ENCODE data around the gene BCAS3.
A peak's percentile ranks its signal among the peaks of the same experiment; 100 is the strongest.

BCAS3 gene

GRCh38 chr17:61378658-61379456 lies 701.2 kb downstream of the BCAS3 start:
- DNase-seq: no peak

- DNase-seq: no peak
Measured at GRCh38 chr17:61379457-61380216, 702.0 kb downstream of the BCAS3 start.

DNA sequence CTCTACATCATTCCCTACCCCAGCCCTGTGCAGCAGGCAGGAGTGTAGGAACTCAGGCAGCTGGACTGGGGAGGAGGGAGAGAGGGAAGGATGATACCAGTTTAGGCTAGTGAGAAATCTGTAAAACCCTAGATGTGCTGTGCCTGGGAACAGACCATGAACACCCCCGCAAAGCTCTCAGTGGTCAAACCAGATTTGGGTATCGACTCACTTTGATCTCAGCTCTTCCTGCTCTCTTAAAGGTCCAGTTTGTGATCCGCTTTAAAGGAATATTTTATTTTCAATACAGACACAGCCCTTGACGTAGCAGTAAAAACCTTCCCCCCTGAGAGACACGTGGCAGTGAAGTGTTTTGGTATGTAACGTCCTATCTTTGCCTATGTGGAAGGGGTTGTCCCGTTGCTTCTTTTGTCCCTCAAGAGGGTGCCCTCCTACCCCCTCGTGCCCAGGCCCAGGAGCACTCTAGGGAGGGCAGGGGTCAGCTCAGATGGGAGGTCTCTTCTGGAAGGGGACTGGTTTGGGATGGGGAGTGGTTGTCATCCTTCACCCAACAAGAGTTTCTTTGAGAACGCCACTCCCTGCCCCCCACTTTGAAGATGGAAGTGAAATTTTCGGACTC lies 702.7 kb downstream of the BCAS3 start:
- no peak for DNase-seq

DNA sequence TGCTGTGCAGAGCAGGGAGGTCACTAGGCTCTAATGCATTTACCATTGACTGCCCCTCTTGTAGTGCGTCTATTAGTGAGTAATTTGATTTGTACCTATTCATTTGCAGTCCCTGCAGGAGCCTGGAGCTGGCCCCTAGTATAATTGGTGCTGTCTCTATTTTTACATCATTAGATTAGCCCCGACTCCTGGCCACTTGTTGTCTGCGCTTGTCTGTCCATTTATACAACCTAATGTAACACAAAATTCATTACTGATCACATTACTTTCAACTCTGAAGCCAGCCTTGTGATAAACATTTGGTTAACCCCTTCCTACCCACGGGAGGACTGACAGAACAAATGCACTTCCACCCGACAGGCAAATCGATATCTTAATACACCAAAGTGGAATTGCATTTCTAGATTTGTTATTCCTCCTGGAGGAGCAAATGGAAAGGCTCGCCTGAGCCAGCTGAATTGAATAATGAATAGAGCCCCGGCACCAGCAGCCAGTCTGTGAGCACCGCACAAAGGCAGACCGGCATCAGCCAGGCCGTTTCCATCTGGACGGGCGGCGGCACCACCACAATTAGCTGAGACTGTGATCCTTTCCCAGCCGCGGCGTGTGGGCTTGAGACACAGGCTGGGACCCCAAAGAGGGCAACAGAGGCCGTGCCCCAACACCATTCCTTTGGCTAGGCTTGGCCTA lies 703.3 kb downstream of the BCAS3 start:
- no peak for DNase-seq

- DNase-seq: no peak
Measured at GRCh38 chr17:61381537-61381936, 703.9 kb downstream of the BCAS3 start.

- DNase-seq: no peak
Measured at GRCh38 chr17:61382796-61383688, 705.4 kb downstream of the BCAS3 start.

GRCh38 chr17:61383689-61384201 lies 706.1 kb downstream of the BCAS3 start:
- no peak for DNase-seq

DNA sequence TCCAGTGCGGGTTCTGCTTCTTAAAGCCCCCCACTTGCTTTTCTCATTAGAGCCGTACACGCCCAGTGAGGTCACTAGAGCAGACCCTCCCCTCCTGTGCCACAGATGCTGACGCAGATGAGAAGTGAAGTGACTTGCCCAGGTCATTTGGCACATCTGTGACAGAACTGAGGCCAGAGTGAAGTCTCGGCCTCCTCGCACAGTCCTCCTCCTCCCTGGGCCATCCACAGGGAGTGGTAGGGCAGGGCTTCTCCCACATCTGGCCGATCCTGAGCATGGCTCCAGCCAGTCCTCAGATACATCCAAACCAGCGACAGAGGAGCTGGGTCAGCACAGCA lies 706.7 kb downstream of the BCAS3 start:
- DNase-seq: no peak

- no peak for DNase-seq
Measured at GRCh38 chr17:61384692-61385576, 707.3 kb downstream of the BCAS3 start.

DNA sequence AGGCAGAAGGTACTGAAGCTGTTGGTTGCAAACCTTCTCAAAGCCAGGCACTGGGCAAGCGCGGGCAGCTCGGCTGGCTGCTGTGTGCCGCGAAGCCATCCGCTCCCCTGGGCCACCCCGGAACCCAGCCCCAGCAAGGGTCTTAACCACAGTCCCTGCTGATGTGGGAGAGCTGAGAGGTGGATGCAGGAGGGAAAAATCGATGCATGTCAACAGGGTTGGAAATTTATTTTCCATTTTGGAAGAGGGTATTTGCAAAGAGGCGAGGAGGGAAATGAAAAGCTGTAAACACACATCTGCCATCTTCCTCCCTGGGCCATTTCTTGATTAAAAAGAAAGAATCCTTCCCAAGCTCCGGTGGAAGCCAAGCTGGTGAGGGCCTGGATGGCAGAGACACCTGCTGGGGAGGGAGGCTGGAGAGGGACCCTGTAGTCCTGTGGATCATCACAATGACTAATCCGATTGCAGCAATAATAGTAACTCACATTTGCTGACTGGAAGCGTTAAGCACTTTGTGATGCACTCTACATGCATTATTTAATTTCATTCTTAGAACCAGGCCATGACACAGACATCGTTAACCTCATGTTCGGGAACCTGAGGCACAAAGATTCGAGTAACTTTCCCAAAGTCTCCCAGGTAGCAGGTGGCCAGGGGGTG lies 708.1 kb downstream of the BCAS3 start:
- no peak for DNase-seq

DNA sequence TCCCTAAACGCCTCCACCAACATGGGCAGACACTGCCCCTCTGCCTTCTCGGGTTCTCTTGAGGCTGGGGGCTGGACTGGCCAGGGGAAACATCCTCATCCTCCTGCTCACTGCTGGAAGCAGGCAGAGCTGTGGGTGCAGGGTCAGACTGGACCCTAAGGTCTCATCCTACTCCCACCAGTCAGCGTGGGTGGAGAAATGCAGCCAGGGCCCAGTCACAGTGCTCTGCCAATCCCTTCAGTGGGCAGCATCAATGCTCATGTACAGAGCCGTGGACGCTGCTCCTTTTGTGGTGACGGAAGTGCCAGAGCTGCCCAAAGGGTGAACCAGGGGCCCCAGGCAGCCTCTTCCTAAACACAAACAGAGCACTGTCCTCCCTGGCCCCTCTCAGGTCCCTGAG lies 708.6 kb downstream of the BCAS3 start:
- DNase-seq: no peak

DNA sequence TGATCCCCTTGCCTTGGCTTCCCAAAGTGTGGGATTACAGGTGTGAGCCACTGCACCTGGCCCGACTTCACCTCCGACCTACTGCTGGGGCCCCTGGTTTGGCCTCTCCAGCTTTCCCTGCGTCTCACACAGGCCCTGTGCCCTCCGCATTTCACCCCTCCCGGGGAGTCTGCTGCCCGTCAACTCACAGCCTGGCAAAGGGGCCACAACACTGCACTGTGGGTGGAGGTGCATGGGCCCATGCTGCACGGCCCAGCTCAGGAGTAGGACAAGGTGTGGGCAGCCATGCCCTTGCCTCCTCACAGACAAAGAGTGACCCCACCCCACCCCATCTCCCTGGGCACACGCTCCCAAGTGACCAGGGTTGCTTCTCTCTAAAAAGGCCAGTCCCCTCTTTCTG lies 709.4 kb downstream of the BCAS3 start:
- DNase-seq: no peak

DNA sequence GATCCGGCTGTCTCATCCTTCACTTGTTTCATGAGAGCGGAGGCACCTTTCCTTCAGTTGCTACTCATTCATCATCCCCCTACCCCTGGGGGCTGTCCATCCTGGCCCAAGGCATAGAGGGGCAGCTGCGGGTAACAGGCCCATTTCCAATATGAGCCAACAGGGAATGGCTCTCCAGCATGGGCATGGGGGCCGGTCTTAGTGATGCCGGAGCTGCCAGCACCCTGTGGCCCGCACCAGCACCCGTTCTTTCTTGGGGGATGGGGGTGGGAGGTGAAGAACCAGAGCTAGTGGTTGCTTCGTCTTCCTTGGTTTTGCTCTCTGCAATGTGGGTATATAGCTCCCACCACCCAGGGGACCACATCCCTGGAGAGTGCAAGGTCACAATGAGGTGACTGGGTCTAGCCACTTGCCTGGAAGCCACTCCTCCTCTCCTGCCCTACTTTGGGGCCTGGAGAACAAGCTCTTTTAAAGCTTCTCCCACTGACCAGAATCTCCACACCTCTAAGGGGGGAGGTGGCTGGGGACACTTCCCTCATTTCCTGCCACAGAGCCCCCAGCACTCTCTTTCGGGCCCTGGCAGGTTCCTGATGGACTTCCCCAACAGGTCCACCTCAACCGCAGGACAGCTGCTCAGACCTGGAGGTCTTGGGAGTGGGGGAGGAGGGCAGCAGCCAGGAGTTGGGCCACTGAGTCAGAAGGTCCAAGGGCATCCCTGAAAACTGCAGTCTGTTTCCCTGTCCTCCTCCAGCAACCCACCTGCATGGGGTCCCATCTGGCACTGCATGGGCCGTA lies 710.1 kb downstream of the BCAS3 start:
- DNase-seq: no peak

- no peak for DNase-seq
Measured at GRCh38 chr17:61388561-61389356, 711.1 kb downstream of the BCAS3 start.

- peak; percentile 37 for DNase-seq
Measured at GRCh38 chr17:61389670-61390478, 712.2 kb downstream of the BCAS3 start.

- no peak for DNase-seq
Measured at GRCh38 chr17:61390479-61390791, 712.8 kb downstream of the BCAS3 start.

DNA sequence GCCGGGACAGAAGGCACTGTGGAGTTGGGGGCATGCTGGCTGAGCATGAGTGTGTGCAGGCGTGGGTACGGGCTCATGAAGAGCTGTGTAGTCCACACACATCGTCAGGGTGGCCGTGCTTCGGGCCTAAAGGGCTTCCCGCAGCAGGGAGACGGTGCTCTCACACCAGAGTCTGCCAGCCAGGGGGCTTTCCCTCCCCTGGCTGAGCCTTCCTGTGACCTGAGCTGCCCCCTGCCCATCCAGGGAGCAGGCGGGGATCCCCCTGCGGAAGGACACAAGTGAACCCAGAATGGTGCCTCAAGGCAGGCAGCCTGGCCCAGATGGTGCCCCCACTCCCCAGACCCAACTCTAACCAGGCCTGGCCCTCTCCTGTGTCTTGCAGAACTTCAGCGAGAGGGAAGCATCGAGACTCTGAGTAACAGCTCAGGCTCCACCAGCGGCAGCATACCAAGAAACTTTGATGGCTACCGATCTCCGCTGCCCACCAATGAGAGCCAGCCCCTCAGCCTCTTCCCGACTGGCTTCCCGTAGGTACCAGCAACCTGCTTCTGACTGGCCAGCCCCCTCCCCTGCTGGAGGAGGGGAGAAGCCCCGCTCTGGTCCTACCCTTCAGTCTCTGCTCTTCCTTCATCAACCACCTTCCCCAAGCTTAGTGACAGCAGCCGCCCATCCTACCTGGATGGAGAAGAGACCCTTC lies 714.1 kb downstream of the BCAS3 start:
- no peak for DNase-seq

Measured in NCI-H1694 treated with DMSO at 0.1 percent for 48 hours (cell line).